NT2/D1 (cell line): ENCODE measurements around the gene BNC2.

Source experiments
- SUZ12 ChIP-seq: IDR thresholded peaks from 2 replicates; pipeline ENCODE4 v1.6.1; 2011; ENCODE audit not compliant: insufficient read length, insufficient read depth; ENCODE audit errors: extremely low read depth
- YY1 ChIP-seq: IDR thresholded peaks from 2 replicates; pipeline ENCODE4 v1.6.1; 2011; ENCODE audit not compliant: insufficient read length, insufficient read depth

GRCh38 chr9:16421532-16421931, 448.9 kb downstream of the BNC2 start:
- TF ChIP-seq YY1 (no peak), SUZ12 (no peak)
